Lower leg skin (tissue), 4 donors: Measurements from ENCODE around the gene STARD5. TPM values are rescaled to one million over a fixed set of nuclear protein-coding genes. Genes with fewer than 3 reads are reported as not detected.

Experiments
- DNase-seq, 2 donors: peaks; one replicate each; pipeline ENCODE4 v3.0.0-alpha.2; 2019; ENCODE audit warnings: low spot score in 2 of 2
- H3K4me3 ChIP-seq: fragments of 200-600 bp; sonication (generic); 2 replicates; pipeline ENCODE4 v1.5.1; 2017; ENCODE audit warnings: mild to moderate bottlenecking, low read depth; ENCODE audit not compliant: poor library complexity, severe bottlenecking
- CTCF ChIP-seq, 3 donors: fragments of 450-650 bp; IDR thresholded peaks; one replicate each; pipeline ENCODE4 v1.5.1; 2016; ENCODE audit warnings: antibody characterized with exemption in 3 of 3, mild to moderate bottlenecking in 3 of 3, moderate library complexity in 2 of 3
- POLR2A ChIP-seq, 2 donors: fragments of 450-650 bp; IDR thresholded peaks; one replicate each; pipeline ENCODE4 v1.6.1; 2016 to 2017; ENCODE audit warnings: antibody characterized with exemption in 2 of 2, mild to moderate bottlenecking in 1 of 2, moderate library complexity in 1 of 2
- WGBS, 2 donors: methylation state at CpG; one replicate each; pipeline ENCODE4 v1.1.5; 2018; 5-methylcytosine and 5-hydroxymethylcytosine counted together
- intact Hi-C: fragments of 100-400 bp; cut with DNase I; formaldehyde crosslinking; loops from one replicate; pipeline ENCODE4 v1.15.0; 2023; ENCODE audit warnings: low total_unique reads
- total RNA-seq, 4 donors: library from RNA; depleted of rRNA; stranded (reverse); fragments of >200 nt; gene quantifications; one replicate each; pipeline ENCODE4 v1.1.0, GENCODE V29; 2016

STARD5 gene, protein sequence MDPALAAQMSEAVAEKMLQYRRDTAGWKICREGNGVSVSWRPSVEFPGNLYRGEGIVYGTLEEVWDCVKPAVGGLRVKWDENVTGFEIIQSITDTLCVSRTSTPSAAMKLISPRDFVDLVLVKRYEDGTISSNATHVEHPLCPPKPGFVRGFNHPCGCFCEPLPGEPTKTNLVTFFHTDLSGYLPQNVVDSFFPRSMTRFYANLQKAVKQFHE
- 100 to 1,000 TPM in 1 of 4 donors, 10 to 100 TPM in 3; 57.0 to 108 (median 92.7) TPM for total RNA-seq

DNA sequence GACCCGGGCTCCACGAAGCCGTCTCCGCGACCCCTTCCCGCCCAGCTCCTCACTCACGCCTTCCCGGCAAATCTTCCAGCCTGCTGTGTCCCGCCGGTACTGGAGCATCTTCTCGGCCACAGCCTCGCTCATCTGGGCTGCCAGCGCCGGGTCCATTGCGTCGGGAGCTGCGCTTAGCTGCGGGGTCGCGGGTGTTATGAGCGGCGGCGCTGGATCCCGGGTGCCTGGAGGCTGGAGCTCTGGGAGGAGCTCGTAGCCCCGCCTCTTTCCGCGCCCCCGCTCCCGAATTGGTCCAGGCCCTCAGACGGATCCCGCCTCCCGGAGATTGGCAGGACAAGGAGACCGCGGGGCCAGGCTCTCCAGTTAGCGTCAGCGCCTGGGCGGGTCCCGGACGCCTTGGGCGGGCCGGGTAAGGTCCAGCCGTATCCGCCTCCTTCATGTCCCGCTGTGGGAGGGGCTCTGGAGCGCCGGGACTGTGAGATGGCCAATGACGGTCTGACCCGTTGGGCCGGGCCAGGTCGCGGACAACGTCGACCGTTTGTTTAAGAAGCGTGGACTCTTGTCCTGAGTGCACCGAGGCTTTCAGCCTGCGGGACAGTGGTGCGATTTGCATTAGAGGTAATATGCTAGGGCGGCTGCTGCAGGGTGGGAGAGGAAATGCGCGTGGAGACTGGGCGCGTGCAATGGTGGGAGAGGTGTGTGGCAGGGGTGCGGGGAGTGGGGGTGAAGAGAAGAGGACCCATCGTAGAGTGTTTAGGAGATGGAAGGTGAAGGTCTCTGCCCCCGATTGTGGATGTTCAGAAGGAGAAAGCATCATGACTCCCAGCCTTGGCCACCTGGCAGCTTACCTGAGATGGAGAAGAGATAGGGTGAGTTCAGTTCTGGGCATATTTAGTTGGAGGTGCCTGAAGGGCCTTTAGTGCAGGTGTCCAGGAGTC lies at the start of gene STARD5:
Gene STARD5, minus strand, starts transcription at position 198 of the 938 bp plus-strand sequence. Its CDS starts 42 bp downstream, at position 156.
- peak within 1 kb of the TSS; percentile 57 for H3K4me3 ChIP-seq
- 1 to 2% methylated on average over 26 to 60 of the region's 67 CpGs for WGBS, 2 donors
- DNase-seq, result peak; percentile 98 to 100
- TF ChIP-seq POLR2A (IDR thresholded peaks at IDR 0.05) (peak in 1 of 2 donors; percentile 47), CTCF (IDR thresholded peaks at IDR 0.05) (no peak)
- intact Hi-C loops, result no loop called here

DNA sequence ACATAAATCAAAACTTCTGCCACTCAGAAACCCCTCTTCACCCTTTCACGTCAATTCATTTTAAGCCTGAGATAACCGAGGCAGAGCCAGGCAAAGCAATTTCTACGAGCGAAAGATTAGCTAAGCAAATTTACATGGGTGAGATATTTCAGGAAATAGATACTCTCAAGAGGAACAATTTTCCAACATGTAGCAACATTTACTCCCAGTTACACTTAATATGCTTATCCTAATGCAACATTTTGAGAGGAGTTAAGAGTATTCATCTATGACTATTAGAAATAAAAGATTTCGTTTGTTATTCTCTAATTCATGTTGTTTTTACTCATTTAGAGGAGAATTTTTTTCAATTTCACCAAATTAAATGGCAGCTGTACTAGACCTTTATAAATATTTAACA lies 49.2 kb upstream of the STARD5 start:
- no peak overlapping the region for H3K4me3 ChIP-seq
- intact Hi-C loops, result no loop called here
- TF ChIP-seq CTCF (IDR thresholded peaks at IDR 0.05) (no peak), POLR2A (IDR thresholded peaks at IDR 0.05) (no peak)
- WGBS, 2 donors, result 76 to 77% methylated on average over 5 of the region's 5 CpGs
- DNase-seq, result no peak

DNA sequence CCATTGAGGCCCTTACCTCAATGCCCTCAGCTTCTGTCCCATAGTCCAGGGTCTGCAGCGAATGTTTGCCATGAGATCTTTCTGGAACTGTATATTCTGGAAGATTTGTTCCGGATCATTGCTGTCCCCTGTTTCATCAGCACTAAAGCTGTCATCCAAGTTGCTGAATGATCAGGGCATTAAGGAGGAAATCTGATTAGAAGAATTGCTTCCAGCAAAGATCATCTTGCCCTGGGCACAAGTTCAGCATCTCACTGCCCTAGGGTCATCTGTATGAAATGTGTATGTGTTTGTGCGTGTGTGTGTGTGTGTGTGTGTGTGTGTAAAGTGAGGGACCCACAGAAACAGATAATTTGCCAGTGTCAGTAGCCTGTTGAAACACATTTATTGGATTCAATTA lies 48.6 kb upstream of the STARD5 start:
- H3K4me3 ChIP-seq, result no peak overlapping the region
- no peak for TF ChIP-seq POLR2A (IDR thresholded peaks at IDR 0.05)
- no peak for TF ChIP-seq CTCF (IDR thresholded peaks at IDR 0.05)
- intact Hi-C loops, result no loop called here
- WGBS, 2 donors, result 55 to 63% methylated on average over 3 of the region's 3 CpGs
- DNase-seq, result no peak

- intact Hi-C loops, result no loop called here
- no peak for DNase-seq
- H3K4me3 ChIP-seq, result no peak overlapping the region
- TF ChIP-seq CTCF (IDR thresholded peaks at IDR 0.05) (no peak), POLR2A (IDR thresholded peaks at IDR 0.05) (no peak)
- WGBS, 2 donors, result 35 to 45% methylated on average over 5 of the region's 5 CpGs
These were observed 40.0 kb upstream of the STARD5 start for GRCh38 chr15:81363718-81364500.

GRCh38 chr15:81363276-81363675 lies 39.3 kb upstream of the STARD5 start:
- 32 to 36% methylated on average over 3 of the region's 3 CpGs for WGBS, 2 donors
- intact Hi-C loops, result no loop called here

More at GRCh38 chr15:81363276-81363675, 39.3 kb upstream of the STARD5 start:
- TF ChIP-seq POLR2A (IDR thresholded peaks at IDR 0.05), result no peak
- TF ChIP-seq CTCF (IDR thresholded peaks at IDR 0.05), result no peak
- H3K4me3 ChIP-seq, result no peak overlapping the region
- no peak for DNase-seq
